Stimulated activated CD4-positive, alpha-beta T cell treated with anti-CD3 and anti-CD28 coated beads, Interleukin-4, amount 100 ng/mL, for 1 hour (primary cell): Measurements from ENCODE around the gene FAIM.

Experiments
- DNase-seq: peaks from one replicate; pipeline ENCODE4 v3.0.0-alpha.2; 2020

The FAIM gene

GRCh38 chr3:138681463-138682220 lies 73.1 kb downstream of the FAIM start:
- DNase-seq: no peak

GRCh38 chr3:138682648-138683047 lies 74.1 kb downstream of the FAIM start:
- no peak for DNase-seq
